ENCODE measurements around the gene MATR3. TPM values are rescaled to one million over a fixed set of nuclear protein-coding genes. Genes with fewer than 3 reads are reported as not detected.
"Not testable (repeated sequence)": the region's sequence is repeated elsewhere in the genome, so short reads cannot be mapped to it uniquely, and the experiment has no call there.

Gene MATR3
- total RNA-seq, 1 donor from 2014 or later: 259 TPM

- not testable (repeated sequence) for DNase-seq (ENCODE audit: low spot score)
These were observed 54.3 kb downstream of the MATR3 start for GRCh38 chr5:139347863-139348262.

- no peak for DNase-seq (ENCODE audit: low spot score)
These were observed 60.6 kb downstream of the MATR3 start for GRCh38 chr5:139354186-139354585.

GRCh38 chr5:139355900-139356299 lies 62.4 kb downstream of the MATR3 start:
- not testable (repeated sequence) for DNase-seq (ENCODE audit: low spot score)

GRCh38 chr5:139358064-139358463 lies 64.5 kb downstream of the MATR3 start:
- DNase-seq (ENCODE audit: low spot score): no peak

- DNase-seq (ENCODE audit: low spot score): no peak
These were observed 66.8 kb downstream of the MATR3 start for GRCh38 chr5:139360384-139360783.

- no peak for DNase-seq (ENCODE audit: low spot score)
These were observed 68.4 kb downstream of the MATR3 start for GRCh38 chr5:139361835-139362429.

- DNase-seq (ENCODE audit: low spot score): peak; percentile 29
These were observed 70.4 kb downstream of the MATR3 start for GRCh38 chr5:139363937-139364336.

- DNase-seq (ENCODE audit: low spot score): no peak
These were observed 70.9 kb downstream of the MATR3 start for GRCh38 chr5:139364466-139364865.

- DNase-seq (ENCODE audit: low spot score): no peak
These were observed 75.1 kb downstream of the MATR3 start for GRCh38 chr5:139368613-139369012.

- no peak for DNase-seq (ENCODE audit: low spot score)
These were observed 75.6 kb downstream of the MATR3 start for GRCh38 chr5:139369181-139369580.

GRCh38 chr5:139371482-139372435 lies 78.2 kb downstream of the MATR3 start:
- no peak for DNase-seq (ENCODE audit: low spot score)

GRCh38 chr5:139374909-139375308 lies 81.4 kb downstream of the MATR3 start:
- peak; percentile 26 for DNase-seq (ENCODE audit: low spot score)

GRCh38 chr5:139376364-139376763 lies 82.8 kb downstream of the MATR3 start:
- DNase-seq (ENCODE audit: low spot score): no peak

- no peak for DNase-seq (ENCODE audit: low spot score)
These were observed 83.7 kb downstream of the MATR3 start for GRCh38 chr5:139377226-139377625.

- DNase-seq (ENCODE audit: low spot score): no peak
These were observed 84.7 kb downstream of the MATR3 start for GRCh38 chr5:139378101-139378825.

- DNase-seq (ENCODE audit: low spot score): no peak
These were observed 85.4 kb downstream of the MATR3 start for GRCh38 chr5:139378941-139379361.

- DNase-seq (ENCODE audit: low spot score): no peak
These were observed 86.3 kb downstream of the MATR3 start for GRCh38 chr5:139379626-139380449.
